Neutrophil (primary cell): ENCODE data around the gene GFOD1.

Source experiments
- H3K27ac ChIP-seq: fragments of 200-600 bp; sonication (generic); 2 replicates; pipeline ENCODE4 v1.5.1; 2016; ENCODE audit warnings: mild to moderate bottlenecking, moderate library complexity
- H3K27me3 ChIP-seq: fragments of 200-600 bp; sonication (generic); 2 replicates; pipeline ENCODE4 v1.6.0; 2016; ENCODE audit warnings: mild to moderate bottlenecking
- H3K36me3 ChIP-seq: fragments of 200-600 bp; sonication (generic); 2 replicates; pipeline ENCODE4 v1.5.1; 2017
- H3K4me1 ChIP-seq, 2 experiments: fragments of 200-600 bp in 1 of 2; sonication (generic) in 1 of 2; 1 replicate in 1 of 2; 2 replicates in 1 of 2; pipeline versions ENCODE4 v1.5.1 to v1.6.1; 2013 to 2016; ENCODE audit warnings: low read depth in 1 of 2, low read length in 1 of 2, mild to moderate bottlenecking in 1 of 2, moderate library complexity in 1 of 2; ENCODE audit not compliant: control insufficient read depth in 1 of 2, insufficient read depth in 1 of 2
- H3K4me3 ChIP-seq, 2 experiments: fragments of 200-600 bp in 1 of 2; sonication (generic) in 1 of 2; 1 replicate in 1 of 2; 2 replicates in 1 of 2; pipeline ENCODE4 v1.5.1; 2013 to 2016; ENCODE audit warnings: low read depth in 1 of 2, low read length in 1 of 2, mild to moderate bottlenecking in 1 of 2, moderate library complexity in 1 of 2
- H3K9me3 ChIP-seq: fragments of 200-600 bp; sonication (generic); 2 replicates; pipeline ENCODE4 v1.5.1; 2016
- TF ChIP-seq, protein P1 (sequence below): fragments of 200-600 bp; sonication (generic); IDR thresholded peaks from 2 replicates; pipeline ENCODE4 v1.5.1; 2016; ENCODE audit warnings: antibody characterized with exemption

The GFOD1 gene

DNA sequence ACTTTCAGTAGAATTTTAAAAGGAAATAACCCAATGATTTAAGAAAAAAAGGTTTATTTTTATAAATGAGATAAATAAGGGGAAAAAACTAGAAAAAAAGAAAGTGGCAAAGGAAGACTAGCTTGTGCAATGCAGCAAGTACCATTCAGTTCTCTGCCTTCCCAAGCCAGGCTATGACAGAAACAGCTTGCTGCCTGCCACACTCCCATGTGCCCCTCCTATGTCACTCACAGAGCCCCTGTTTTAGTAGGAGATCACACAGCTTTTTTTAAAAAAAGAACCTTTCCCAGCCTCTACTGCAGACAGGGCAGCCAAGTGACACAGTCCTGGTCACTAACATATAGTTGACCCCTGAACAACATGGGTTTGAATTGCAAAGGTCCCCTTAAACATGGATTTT is 172.6 kb downstream of the GFOD1 start:
- no peak overlapping the region for H3K27ac ChIP-seq

DNA sequence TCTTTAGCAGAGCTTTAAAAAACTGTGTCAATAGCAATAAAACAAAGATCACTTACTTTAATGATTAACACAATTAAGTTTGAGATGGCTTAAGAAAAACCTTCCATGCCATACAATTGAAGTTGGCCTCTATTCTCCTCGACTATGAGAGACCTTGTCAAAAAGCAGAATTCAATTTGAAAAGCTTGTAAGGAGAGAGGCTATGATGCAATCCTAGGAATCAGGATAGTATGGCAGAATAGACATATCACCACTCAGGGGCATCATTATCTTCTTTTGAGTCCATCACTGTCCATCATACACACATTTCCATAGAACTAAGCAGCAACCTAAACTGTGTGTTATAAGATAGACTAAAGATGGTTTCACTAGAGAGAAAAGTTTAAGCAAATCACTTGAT is 176.2 kb downstream of the GFOD1 start:
- no peaks in the 10 kb centered on the region for H3K27me3 ChIP-seq
- peaks cover 10 to 18% of the 10 kb centered on the region in 2 experiments for H3K4me1 ChIP-seq
- TF ChIP-seq, protein P1, sequence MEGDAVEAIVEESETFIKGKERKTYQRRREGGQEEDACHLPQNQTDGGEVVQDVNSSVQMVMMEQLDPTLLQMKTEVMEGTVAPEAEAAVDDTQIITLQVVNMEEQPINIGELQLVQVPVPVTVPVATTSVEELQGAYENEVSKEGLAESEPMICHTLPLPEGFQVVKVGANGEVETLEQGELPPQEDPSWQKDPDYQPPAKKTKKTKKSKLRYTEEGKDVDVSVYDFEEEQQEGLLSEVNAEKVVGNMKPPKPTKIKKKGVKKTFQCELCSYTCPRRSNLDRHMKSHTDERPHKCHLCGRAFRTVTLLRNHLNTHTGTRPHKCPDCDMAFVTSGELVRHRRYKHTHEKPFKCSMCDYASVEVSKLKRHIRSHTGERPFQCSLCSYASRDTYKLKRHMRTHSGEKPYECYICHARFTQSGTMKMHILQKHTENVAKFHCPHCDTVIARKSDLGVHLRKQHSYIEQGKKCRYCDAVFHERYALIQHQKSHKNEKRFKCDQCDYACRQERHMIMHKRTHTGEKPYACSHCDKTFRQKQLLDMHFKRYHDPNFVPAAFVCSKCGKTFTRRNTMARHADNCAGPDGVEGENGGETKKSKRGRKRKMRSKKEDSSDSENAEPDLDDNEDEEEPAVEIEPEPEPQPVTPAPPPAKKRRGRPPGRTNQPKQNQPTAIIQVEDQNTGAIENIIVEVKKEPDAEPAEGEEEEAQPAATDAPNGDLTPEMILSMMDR, result no peak
- H3K4me3 ChIP-seq, result no peak overlapping the region
- peaks cover 42% of the 10 kb centered on the region for H3K36me3 ChIP-seq
- H3K27ac ChIP-seq, result no peak overlapping the region
- H3K9me3 ChIP-seq, result no peaks in the 10 kb centered on the region

More for the DNA sequence above, 172.6 kb downstream of the GFOD1 start:
- TF ChIP-seq, protein P1, result no peak
- peaks cover 71% of the 10 kb centered on the region for H3K36me3 ChIP-seq
- no peaks in the 10 kb centered on the region for H3K27me3 ChIP-seq
- no peaks in the 10 kb centered on the region for H3K4me1 ChIP-seq
- no peaks in the 10 kb centered on the region for H3K9me3 ChIP-seq
- H3K4me3 ChIP-seq, result no peak overlapping the region

DNA sequence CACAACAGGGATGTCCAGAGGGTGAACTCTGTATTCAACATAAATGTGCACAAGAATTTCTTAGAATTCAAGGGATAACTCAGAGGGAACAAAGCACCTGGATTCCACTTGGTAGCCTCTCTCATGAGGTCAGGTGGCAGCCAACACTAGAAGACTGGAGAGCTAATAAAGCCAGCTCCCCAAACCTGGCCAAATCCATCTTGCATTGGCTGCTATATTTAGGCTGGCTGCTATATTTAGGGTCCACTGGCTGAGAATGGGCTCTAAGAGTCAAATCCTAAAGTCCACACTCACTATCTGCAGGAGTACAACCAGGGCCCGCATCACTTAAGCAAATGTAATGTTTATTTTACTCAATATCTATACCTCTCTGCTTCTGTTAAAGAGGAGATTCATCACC is 179.1 kb downstream of the GFOD1 start:
- peak overlapping the region; percentile 85 for H3K27ac ChIP-seq
- TF ChIP-seq, protein P1, result no peak
- H3K27me3 ChIP-seq, result no peaks in the 10 kb centered on the region
- peaks cover 32% of the 10 kb centered on the region for H3K36me3 ChIP-seq
- H3K4me3 ChIP-seq, result no peak overlapping the region
- peaks cover 23 to 36% of the 10 kb centered on the region in 2 experiments for H3K4me1 ChIP-seq
- H3K9me3 ChIP-seq, result no peaks in the 10 kb centered on the region
